ENCODE measurements around the gene KIAA0232. TPM values are rescaled to one million over a fixed set of nuclear protein-coding genes. Genes with fewer than 3 reads are reported as not detected.

The KIAA0232 gene
- total and polyA plus RNA-seq, 9 of the 15 experiments (the other 6 are each of a cell fraction or from before 2014, with no cell fraction given) = 3.5 to 17.4 (median 13.0) TPM

- TF ChIP-seq NFE2L1 (tag; IDR thresholded peaks at IDR 0.05; ENCODE audit: borderline replicate concordance, low read depth) (no peak), E2F6 (IDR thresholded peaks at IDR 0.05; ENCODE audit: borderline replicate concordance in 1 of 2, extremely low read depth in 1 of 2, insufficient read depth in 1 of 2, insufficient read length in 1 of 2, low read depth in 1 of 2, low read length in 1 of 2, poor library complexity in 1 of 2, severe bottlenecking in 1 of 2) (no peak), HMBOX1 (IDR thresholded peaks at IDR 0.05) (peak; percentile 90), CEBPG (CRISPR knock-in tag; IDR thresholded peaks at IDR 0.05) (peak; percentile 46; the same call in 1 of the 2 replicates), CEBPG (tag; conservative IDR thresholded peaks at IDR 0.05 in 1 of 2, IDR thresholded peaks at IDR 0.05 in 1 of 2) (peak; percentile 31 to 57; a peak in 2 of 4 replicates), RUNX1 (IDR thresholded peaks at IDR 0.05; ENCODE audit: low read depth) (peak; percentile 88), PTTG1 (tag; IDR thresholded peaks at IDR 0.05; ENCODE audit: low read depth) (no peak), BRF1 (IDR thresholded peaks at IDR 0.05; ENCODE audit: borderline replicate concordance, extremely low read depth, insufficient read length) (no peak), PML (IDR thresholded peaks at IDR 0.05; ENCODE audit: low read length) (no peak), ZFP36 (IDR thresholded peaks at IDR 0.05; ENCODE audit: low read depth, low read length, partially characterized antibody) (peak; percentile 16), HCFC1 (IDR thresholded peaks at IDR 0.05; ENCODE audit: low read depth, low read length) (no peak), TAF9B (IDR thresholded peaks at IDR 0.05; ENCODE audit: partially characterized antibody) (no peak), CREBBP (IDR thresholded peaks at IDR 0.05; ENCODE audit: low read depth, low read length) (no peak), HMGN3 (IDR thresholded peaks at IDR 0.05; ENCODE audit: borderline replicate concordance, extremely low read depth, insufficient read length, low read depth, low read length) (no peak), SRSF7 (optimal IDR thresholded peaks at IDR 0.05; ENCODE audit: low read depth, low read length) (no peak), ZBTB17 (CRISPR knock-in tag; IDR thresholded peaks at IDR 0.05) (0 out of 2 replicates have a peak, but pooled peaks have one; percentile 52), GTF3C2 (IDR thresholded peaks at IDR 0.05; ENCODE audit: borderline replicate concordance, extremely low read depth, insufficient read length) (no peak), CREB1 (IDR thresholded peaks at IDR 0.05) (no peak), CREB1 (CRISPR knock-in tag; IDR thresholded peaks at IDR 0.05) (no peak), SLC30A9 (CRISPR knock-in tag; IDR thresholded peaks at IDR 0.05) (no peak), FOXP4 (CRISPR knock-in tag; IDR thresholded peaks at IDR 0.05; ENCODE audit: borderline replicate concordance) (peak; percentile 73; the same call in 1 of the 2 replicates), MCM2 (IDR thresholded peaks at IDR 0.05; ENCODE audit: low read depth) (no peak)
Measured at GRCh38 chr4:6925357-6925836, 142.9 kb downstream of the KIAA0232 start (continued).

Measured in K562 (cell line).